ENCODE data around the gene FBXL22.

FBXL22 gene

GRCh38 chr15:63601026-63601703, 4.0 kb downstream of the FBXL22 start:
- peak in 1 of 2 experiments; percentile 56 for DNase-seq (ENCODE audit: low read depth in 1 of 2, low spot score in 1 of 2)
- no peak for TF ChIP-seq CTCF (IDR thresholded peaks at IDR 0.05; ENCODE audit: insufficient read depth, low read length)
- no peak for TF ChIP-seq SPI1 (IDR thresholded peaks at IDR 0.05; ENCODE audit: borderline replicate concordance, low read depth)
- TF ChIP-seq POLR2AphosphoS5 (IDR thresholded peaks at IDR 0.05; ENCODE audit: low read depth): peak; percentile 63; the same call in 1 of the 2 replicates
- Histone ChIP-seq H3K27me3 (ENCODE audit: insufficient read depth, poor library complexity, severe bottlenecking) (no peaks in the 10 kb centered on the region), H3K4me3 (replicated peaks; ENCODE audit: insufficient read depth, low read length) (peak overlapping the region; percentile 58), H3K27ac (replicated peaks) (peak overlapping the region; percentile 89)

- Histone ChIP-seq H3K27ac (replicated peaks) (peak overlapping the region; percentile 89), H3K4me3 (replicated peaks; ENCODE audit: insufficient read depth, low read length) (peak overlapping the region; percentile 58), H3K27me3 (ENCODE audit: insufficient read depth, poor library complexity, severe bottlenecking) (no peaks in the 10 kb centered on the region)
- no peak for TF ChIP-seq SPI1 (IDR thresholded peaks at IDR 0.05; ENCODE audit: borderline replicate concordance, low read depth)
- TF ChIP-seq CTCF (IDR thresholded peaks at IDR 0.05; ENCODE audit: insufficient read depth, low read length): no peak
- TF ChIP-seq POLR2AphosphoS5 (IDR thresholded peaks at IDR 0.05; ENCODE audit: low read depth): no peak
- TF ChIP-seq GABPA (IDR thresholded peaks at IDR 0.05; ENCODE audit: low read depth): no peak
- no peak for DNase-seq (ENCODE audit: low read depth in 1 of 2, low spot score in 1 of 2)
These were observed 4.6 kb downstream of the FBXL22 start for GRCh38 chr15:63601704-63602185.

GRCh38 chr15:63602595-63602994, 5.4 kb downstream of the FBXL22 start:
- H3K27ac ChIP-seq (replicated peaks): no peak overlapping the region
- TF ChIP-seq GABPA (IDR thresholded peaks at IDR 0.05; ENCODE audit: low read depth) (no peak), POLR2AphosphoS5 (IDR thresholded peaks at IDR 0.05; ENCODE audit: low read depth) (no peak), SPI1 (IDR thresholded peaks at IDR 0.05; ENCODE audit: borderline replicate concordance, low read depth) (no peak), REST (IDR thresholded peaks at IDR 0.05; ENCODE audit: insufficient replicate concordance, low read depth) (no peak), CTCF (IDR thresholded peaks at IDR 0.05; ENCODE audit: insufficient read depth, low read length) (no peak)
- no peaks in the 10 kb centered on the region for H3K27me3 ChIP-seq (ENCODE audit: insufficient read depth, poor library complexity, severe bottlenecking)
- no peak overlapping the region for H3K4me3 ChIP-seq (replicated peaks; ENCODE audit: insufficient read depth, low read length)
- no peak for DNase-seq (ENCODE audit: low read depth in 1 of 2, low spot score in 1 of 2)

GRCh38 chr15:63603516-63603915, 6.3 kb downstream of the FBXL22 start:
- H3K4me3 ChIP-seq (replicated peaks; ENCODE audit: insufficient read depth, low read length): no peak overlapping the region
- DNase-seq (ENCODE audit: low read depth in 1 of 2, low spot score in 1 of 2): no peak
- H3K27me3 ChIP-seq (ENCODE audit: insufficient read depth, poor library complexity, severe bottlenecking): no peaks in the 10 kb centered on the region
- no peak overlapping the region for H3K27ac ChIP-seq (replicated peaks)
- TF ChIP-seq REST (IDR thresholded peaks at IDR 0.05; ENCODE audit: insufficient replicate concordance, low read depth) (no peak), GABPA (IDR thresholded peaks at IDR 0.05; ENCODE audit: low read depth) (no peak), SPI1 (IDR thresholded peaks at IDR 0.05; ENCODE audit: borderline replicate concordance, low read depth) (no peak), POLR2AphosphoS5 (IDR thresholded peaks at IDR 0.05; ENCODE audit: low read depth) (no peak), CTCF (IDR thresholded peaks at IDR 0.05; ENCODE audit: insufficient read depth, low read length) (no peak)
